ENCODE results near the gene THBS1.

The THBS1 gene

DNA sequence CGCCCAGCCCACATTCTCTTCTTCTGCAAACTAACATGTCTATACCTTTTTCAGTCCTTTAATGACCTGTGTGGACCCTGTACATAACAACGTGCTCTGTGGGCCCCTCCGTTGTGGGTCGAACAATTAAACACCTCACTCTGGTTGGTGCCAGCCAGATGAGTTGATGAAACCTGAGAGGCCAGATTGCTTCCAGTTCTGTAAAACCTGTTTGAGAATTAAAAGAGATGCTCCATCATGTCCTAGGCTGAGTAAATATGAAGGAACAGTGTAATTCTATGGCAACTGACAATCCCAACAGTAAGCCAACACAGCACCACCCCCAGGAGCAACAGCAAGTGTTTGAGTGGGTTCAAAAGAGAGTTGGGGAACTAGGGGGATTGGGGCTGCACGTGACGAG, 5.7 kb upstream of the THBS1 start:
- DNase-seq, result no peak

DNA sequence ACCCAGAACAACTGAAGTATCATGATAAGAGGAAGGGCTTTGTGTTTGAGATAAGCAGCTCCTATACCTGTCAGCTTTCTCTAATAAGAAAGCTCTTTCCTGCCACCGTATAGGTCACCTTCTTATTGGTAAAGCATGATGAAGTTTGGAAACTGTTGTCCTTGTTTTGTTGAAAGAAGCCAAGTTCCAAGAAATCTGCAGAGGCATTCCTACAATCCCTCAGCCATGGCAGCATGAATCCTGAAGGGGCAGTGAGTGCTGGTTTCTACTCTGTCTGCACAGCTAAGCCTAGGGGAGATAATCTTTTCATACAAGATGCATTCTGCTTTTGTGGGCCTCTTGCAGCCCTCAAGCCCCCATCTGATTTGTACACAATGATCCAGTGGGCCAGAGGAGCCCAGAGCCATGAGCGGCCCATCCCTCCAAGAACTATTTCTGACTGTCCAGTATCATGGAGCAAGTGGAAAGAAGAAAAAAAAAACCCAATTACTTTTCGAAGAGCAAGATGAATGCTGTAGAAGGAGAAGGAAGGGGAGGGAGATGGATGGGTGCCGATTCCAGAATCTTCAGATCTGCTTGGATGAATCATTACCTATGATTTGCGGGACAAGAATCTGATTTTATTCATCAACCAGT, 1.9 kb upstream of the THBS1 start:
- no peak for DNase-seq

GRCh38 chr15:39579487-39580116, 1.3 kb upstream of the THBS1 start:
- DNase-seq, result peak; percentile 50

GRCh38 chr15:39580117-39580484, 778 bp upstream of the THBS1 start:
- DNase-seq, result peak; percentile 84

DNA sequence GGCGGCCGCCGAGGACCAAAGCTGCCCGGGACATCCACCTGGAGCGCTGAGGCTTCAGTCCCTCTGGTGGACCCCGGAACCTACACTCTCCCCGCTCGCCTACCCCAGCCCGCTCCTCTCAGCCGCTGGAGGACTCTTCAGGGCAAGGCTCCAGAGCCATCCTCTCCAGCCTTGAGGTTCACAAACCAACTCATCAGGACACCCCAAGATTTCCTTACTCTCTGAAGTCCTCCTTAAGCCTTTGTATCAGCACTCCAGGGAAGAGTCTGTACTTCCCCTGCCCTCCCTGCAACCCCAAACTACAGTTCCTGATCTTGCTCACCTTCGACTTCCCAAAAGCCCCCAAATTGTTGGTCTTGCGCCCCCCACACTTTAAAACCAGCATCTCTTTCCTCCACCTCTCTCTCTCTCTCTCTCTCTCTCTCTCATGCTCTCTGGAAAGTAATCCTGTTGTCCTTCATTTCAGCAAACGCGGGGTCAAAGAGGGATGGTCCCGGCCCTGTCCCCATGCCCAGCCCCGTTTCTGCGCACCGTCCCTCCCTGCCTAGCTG, 438 bp downstream of the THBS1 start:
- peak; percentile 35 for DNase-seq

DNA sequence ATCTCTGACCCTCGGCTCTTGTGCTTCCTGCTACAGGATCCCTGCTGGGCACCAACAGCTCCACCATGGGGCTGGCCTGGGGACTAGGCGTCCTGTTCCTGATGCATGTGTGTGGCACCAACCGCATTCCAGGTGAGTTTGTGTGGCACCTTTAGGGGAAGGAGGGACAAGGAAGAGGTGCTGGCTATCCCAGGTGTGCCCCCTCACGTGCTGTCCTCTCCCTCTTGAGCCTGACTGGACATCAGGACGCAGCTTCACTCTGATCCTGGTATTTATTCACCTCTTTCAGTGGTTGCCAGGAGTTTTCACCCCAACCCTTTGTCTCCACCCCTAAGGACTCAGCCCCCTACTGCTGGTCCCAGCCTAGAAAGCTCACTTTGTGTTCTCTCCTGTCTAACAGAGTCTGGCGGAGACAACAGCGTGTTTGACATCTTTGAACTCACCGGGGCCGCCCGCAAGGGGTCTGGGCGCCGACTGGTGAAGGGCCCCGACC, 960 bp downstream of the THBS1 start:
- DNase-seq, result no peak

GRCh38 chr15:39582286-39582976, 1.6 kb downstream of the THBS1 start:
- no peak for DNase-seq

GRCh38 chr15:39582977-39583595, 2.2 kb downstream of the THBS1 start:
- DNase-seq, result no peak

DNA sequence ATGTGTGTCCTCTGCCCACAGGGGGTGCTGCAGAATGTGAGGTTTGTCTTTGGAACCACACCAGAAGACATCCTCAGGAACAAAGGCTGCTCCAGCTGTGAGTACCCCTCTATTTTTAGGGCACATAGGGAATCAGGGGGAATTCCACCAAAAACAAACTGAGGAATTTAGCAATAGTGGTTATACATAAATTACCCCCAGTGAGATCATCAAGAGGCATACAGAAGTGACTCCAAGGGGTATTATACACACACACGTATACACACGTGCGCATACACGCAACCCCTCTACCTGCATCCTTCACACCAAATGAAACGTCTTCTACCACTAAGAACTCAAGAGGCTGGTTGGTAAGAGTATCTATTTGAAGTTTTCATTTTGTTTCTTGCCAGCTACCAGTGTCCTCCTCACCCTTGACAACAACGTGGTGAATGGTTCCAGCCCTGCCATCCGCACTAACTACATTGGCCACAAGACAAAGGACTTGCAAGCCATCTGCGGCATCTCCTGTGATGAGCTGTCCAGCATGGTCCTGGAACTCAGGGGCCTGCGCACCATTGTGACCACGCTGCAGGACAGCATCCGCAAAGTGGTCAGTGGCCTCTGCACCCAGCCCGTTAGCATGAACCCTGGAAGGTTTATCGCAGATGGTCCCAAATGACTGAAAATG, 2.9 kb downstream of the THBS1 start:
- no peak for DNase-seq

- DNase-seq, result no peak
Measured at GRCh38 chr15:39584266-39584659, 3.4 kb downstream of the THBS1 start.

- no peak for DNase-seq
Measured at GRCh38 chr15:39584662-39585388, 3.9 kb downstream of the THBS1 start.

DNA sequence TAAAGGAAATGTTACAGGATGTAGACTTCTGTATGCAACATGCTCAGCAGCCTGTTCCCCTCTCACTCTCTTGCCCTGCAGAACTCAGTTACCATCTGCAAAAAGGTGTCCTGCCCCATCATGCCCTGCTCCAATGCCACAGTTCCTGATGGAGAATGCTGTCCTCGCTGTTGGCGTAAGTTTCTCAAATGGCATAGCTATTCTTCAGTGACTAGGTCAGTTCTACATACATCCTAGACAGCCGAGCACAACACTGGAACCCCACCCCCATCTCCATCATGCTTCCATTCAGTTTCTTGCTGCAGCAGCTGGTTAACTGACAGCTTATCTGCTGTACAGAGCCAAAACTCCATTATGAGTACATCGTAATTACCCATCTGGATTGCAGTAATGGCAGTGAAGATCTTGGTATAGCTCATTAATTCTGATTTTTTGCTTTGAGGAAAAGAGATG, 4.5 kb downstream of the THBS1 start:
- no peak for DNase-seq

DNA sequence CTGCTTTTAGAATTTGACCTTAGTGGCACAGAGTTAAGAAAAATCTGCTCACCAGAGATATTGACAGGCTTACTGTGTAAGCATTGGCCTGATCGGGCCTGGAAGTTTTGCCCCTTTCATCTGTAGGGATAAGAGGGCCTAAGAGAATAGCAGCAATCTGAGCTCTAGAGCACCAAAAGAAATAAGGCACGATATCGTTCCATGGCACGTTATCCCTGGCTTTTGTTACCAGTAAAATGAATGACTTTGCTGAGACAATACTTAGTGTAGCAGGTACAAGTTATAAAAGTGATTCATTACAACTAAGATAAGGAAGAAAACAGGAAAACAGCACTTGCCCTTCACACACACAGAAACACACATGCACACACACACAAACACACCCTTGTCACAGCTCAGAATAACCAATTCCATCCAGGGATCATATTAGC, 5.0 kb downstream of the THBS1 start:
- no peak for DNase-seq

DNA sequence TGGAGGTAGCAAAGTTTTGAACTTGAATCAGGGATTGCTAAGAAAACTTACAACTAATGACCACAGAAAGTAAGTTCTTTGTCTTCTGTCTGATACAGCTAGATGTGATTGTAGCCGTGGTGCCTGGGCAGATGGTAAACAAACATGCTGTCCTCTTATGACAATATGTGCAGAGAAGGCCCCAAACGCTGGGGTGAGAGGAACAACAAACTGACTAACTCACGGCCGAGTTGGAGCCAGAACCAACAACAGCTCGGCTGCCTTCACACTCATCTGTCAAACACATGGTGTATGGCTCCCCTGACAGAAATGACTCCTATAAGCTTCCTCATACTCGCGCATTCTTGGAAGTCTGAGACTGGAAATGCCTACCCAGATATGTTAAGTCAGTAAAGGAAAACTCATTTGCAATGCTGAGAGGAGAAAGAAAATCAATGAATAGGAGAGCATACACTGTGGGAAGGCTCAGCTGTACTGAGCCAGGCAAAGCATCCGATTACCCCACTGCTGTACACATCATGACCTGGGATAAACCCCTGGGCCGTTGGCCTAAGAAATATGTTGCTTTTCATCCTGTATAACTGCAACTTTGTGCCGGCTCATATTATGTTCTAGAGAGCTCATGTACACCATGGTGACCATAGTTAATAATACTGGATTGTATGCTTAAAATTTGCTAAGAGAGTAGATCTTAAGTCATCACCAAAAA, 5.7 kb downstream of the THBS1 start:
- DNase-seq, result no peak

GRCh38 chr15:39587096-39587721, 6.3 kb downstream of the THBS1 start:
- DNase-seq, result no peak

GRCh38 chr15:39587731-39588530, 7.1 kb downstream of the THBS1 start:
- no peak for DNase-seq

- no peak for DNase-seq
Measured at GRCh38 chr15:39588531-39589192, 7.8 kb downstream of the THBS1 start.

DNA sequence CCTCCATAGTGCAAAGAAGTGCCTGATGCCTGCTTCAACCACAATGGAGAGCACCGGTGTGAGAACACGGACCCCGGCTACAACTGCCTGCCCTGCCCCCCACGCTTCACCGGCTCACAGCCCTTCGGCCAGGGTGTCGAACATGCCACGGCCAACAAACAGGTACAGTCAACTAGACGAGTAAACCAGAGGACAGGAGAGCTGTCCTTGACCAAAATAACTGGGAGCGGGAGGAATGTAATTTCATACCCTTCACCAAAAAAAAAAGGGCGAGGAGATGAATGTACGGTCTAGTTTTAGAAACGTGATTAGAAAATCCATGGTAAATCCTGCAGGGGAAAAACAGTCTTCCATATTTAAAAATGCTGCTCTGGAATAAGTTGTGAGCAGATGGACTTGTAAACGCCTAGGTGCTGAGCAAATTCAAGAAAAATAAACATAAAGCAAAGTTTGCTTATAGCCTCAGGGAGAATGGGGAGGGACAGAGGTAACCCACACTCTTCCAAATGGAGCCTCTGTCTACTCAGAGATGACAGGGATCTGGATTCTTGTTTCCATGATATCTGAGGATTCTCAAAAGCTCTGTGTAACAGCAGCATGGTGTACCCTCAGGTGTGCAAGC, 8.4 kb downstream of the THBS1 start:
- DNase-seq, result no peak

Data from T1000 (cell line).